ENCODE data around the gene RPL12.

The RPL12 gene

GRCh38 chr9:127404631-127405030 lies 46.6 kb downstream of the RPL12 start:
- DNase-seq (ENCODE audit: low read depth in 3 of 3), result no peak

- DNase-seq (ENCODE audit: low read depth in 3 of 3), result no peak
Observed at GRCh38 chr9:127403507-127404192, 47.6 kb downstream of the RPL12 start.

- no peak for DNase-seq (ENCODE audit: low read depth in 3 of 3)
Observed at GRCh38 chr9:127402401-127403090, 48.7 kb downstream of the RPL12 start.

GRCh38 chr9:127399736-127400269 lies 51.4 kb downstream of the RPL12 start:
- no peak for DNase-seq (ENCODE audit: low read depth in 3 of 3)

GRCh38 chr9:127398715-127399400 lies 52.3 kb downstream of the RPL12 start:
- DNase-seq (ENCODE audit: low read depth in 3 of 3), result no peak

GRCh38 chr9:127398275-127398647 lies 52.9 kb downstream of the RPL12 start:
- DNase-seq (ENCODE audit: low read depth in 3 of 3), result no peak
